ENCODE data around the gene DSCAM.

DSCAM gene

GRCh38 chr21:40102682-40103081 lies 744.3 kb downstream of the DSCAM start:
- TF ChIP-seq POLR2AphosphoS5 (IDR thresholded peaks at IDR 0.05; ENCODE audit: low read depth) (no peak), CTCF (IDR thresholded peaks at IDR 0.05; ENCODE audit: insufficient read depth, low read length) (no peak), SPI1 (IDR thresholded peaks at IDR 0.05; ENCODE audit: borderline replicate concordance, low read depth) (no peak), GABPA (IDR thresholded peaks at IDR 0.05; ENCODE audit: low read depth) (no peak)
- TF ChIP-seq, protein P1, sequence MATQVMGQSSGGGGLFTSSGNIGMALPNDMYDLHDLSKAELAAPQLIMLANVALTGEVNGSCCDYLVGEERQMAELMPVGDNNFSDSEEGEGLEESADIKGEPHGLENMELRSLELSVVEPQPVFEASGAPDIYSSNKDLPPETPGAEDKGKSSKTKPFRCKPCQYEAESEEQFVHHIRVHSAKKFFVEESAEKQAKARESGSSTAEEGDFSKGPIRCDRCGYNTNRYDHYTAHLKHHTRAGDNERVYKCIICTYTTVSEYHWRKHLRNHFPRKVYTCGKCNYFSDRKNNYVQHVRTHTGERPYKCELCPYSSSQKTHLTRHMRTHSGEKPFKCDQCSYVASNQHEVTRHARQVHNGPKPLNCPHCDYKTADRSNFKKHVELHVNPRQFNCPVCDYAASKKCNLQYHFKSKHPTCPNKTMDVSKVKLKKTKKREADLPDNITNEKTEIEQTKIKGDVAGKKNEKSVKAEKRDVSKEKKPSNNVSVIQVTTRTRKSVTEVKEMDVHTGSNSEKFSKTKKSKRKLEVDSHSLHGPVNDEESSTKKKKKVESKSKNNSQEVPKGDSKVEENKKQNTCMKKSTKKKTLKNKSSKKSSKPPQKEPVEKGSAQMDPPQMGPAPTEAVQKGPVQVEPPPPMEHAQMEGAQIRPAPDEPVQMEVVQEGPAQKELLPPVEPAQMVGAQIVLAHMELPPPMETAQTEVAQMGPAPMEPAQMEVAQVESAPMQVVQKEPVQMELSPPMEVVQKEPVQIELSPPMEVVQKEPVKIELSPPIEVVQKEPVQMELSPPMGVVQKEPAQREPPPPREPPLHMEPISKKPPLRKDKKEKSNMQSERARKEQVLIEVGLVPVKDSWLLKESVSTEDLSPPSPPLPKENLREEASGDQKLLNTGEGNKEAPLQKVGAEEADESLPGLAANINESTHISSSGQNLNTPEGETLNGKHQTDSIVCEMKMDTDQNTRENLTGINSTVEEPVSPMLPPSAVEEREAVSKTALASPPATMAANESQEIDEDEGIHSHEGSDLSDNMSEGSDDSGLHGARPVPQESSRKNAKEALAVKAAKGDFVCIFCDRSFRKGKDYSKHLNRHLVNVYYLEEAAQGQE (IDR thresholded peaks at IDR 0.05; ENCODE audit: insufficient replicate concordance, low read depth): no peak
- no peak for DNase-seq (ENCODE audit: low read depth in 1 of 2, low spot score in 1 of 2)

DNA sequence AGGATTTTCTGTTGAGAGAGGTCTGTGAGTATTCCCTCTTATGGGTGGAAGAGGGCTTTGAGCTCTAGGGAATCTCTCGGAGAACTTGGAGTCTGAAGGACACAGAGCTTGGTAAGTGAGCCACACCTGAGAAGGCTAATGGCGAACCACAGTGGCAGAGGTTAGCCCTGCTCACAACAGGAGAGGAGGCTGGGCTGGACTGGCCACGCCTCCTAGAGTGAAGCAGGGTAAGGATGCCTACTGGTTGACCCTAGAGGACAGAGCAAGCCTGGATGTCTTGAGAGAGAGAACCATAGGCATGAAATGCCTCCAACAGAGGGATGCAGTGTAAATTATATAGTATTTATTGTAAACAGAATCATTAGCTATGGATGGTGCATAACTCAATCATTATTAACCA lies 747.1 kb downstream of the DSCAM start:
- no peak for TF ChIP-seq SPI1 (IDR thresholded peaks at IDR 0.05; ENCODE audit: borderline replicate concordance, low read depth)
- TF ChIP-seq, protein P1 (IDR thresholded peaks at IDR 0.05; ENCODE audit: insufficient replicate concordance, low read depth): no peak
- TF ChIP-seq POLR2AphosphoS5 (IDR thresholded peaks at IDR 0.05; ENCODE audit: low read depth): no peak
- TF ChIP-seq GABPA (IDR thresholded peaks at IDR 0.05; ENCODE audit: low read depth): no peak
- TF ChIP-seq CTCF (IDR thresholded peaks at IDR 0.05; ENCODE audit: insufficient read depth, low read length): no peak
- H3K27me3 ChIP-seq (ENCODE audit: insufficient read depth, poor library complexity, severe bottlenecking): no peaks in the 10 kb centered on the region
- H3K4me3 ChIP-seq (replicated peaks; ENCODE audit: insufficient read depth, low read length): no peak overlapping the region
- no peak overlapping the region for H3K27ac ChIP-seq (replicated peaks)
- DNase-seq (ENCODE audit: low read depth in 1 of 2, low spot score in 1 of 2): no peak

More at GRCh38 chr21:40102682-40103081, 744.3 kb downstream of the DSCAM start:
- Histone ChIP-seq H3K27ac (replicated peaks) (no peak overlapping the region), H3K4me3 (replicated peaks; ENCODE audit: insufficient read depth, low read length) (no peak overlapping the region), H3K27me3 (ENCODE audit: insufficient read depth, poor library complexity, severe bottlenecking) (no peaks in the 10 kb centered on the region)

DNA sequence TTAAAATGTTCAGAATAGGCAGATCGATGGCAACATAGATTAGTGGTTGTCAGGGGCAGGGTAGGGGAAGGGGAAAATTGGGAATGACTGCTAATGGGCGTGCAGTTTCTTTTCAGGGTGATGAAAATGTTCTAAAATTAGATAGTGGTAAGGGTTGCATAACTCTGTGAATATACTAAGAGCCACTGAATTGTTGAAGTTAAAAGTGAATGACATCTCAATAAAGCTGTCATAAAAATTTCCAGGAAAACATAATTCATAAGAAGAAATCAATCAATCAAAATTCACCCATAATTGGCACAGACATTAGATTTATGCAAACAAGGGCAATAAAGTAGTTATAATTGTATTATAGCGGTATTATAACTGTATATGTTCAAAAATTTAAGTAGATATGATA lies 751.5 kb downstream of the DSCAM start:
- H3K27me3 ChIP-seq (ENCODE audit: insufficient read depth, poor library complexity, severe bottlenecking): no peaks in the 10 kb centered on the region
- H3K4me3 ChIP-seq (replicated peaks; ENCODE audit: insufficient read depth, low read length): no peak overlapping the region
- TF ChIP-seq SPI1 (IDR thresholded peaks at IDR 0.05; ENCODE audit: borderline replicate concordance, low read depth): no peak
- TF ChIP-seq GABPA (IDR thresholded peaks at IDR 0.05; ENCODE audit: low read depth): no peak
- TF ChIP-seq, protein P1 (IDR thresholded peaks at IDR 0.05; ENCODE audit: insufficient replicate concordance, low read depth): no peak
- no peak for TF ChIP-seq CTCF (IDR thresholded peaks at IDR 0.05; ENCODE audit: insufficient read depth, low read length)
- TF ChIP-seq POLR2AphosphoS5 (IDR thresholded peaks at IDR 0.05; ENCODE audit: low read depth): no peak
- H3K27ac ChIP-seq (replicated peaks): no peak overlapping the region
- no peak for DNase-seq (ENCODE audit: low read depth in 1 of 2, low spot score in 1 of 2)
